ENCODE data around the gene VWC2. TPM values are rescaled to one million over a fixed set of nuclear protein-coding genes. Genes with fewer than 3 reads are reported as not detected.

The VWC2 gene
- total and polyA plus RNA-seq, 2 experiments from 2014 or later, result 0.67 to 0.98 TPM

GRCh38 chr7:49781996-49782395, 8.6 kb downstream of the VWC2 start:
- H3K4me3 ChIP-seq, result no peak overlapping the region
- no peak overlapping the region for H3K27ac ChIP-seq
- no peaks in the 10 kb centered on the region for H3K27me3 ChIP-seq
- H3K36me3 ChIP-seq, result no peaks in the 10 kb centered on the region
- TF ChIP-seq CTCF (IDR thresholded peaks at IDR 0.05; ENCODE audit: low read depth, low read length), result no peak
- no peaks in the 10 kb centered on the region for H3K9me3 ChIP-seq (ENCODE audit: low read depth)
- no peak for DNase-seq (ENCODE audit: low read depth in 1 of 2, low spot score in 1 of 2)
- peaks cover 11% of the 10 kb centered on the region for H3K4me1 ChIP-seq (ENCODE audit: low read depth)

- Histone ChIP-seq H3K27ac (no peak overlapping the region), H3K9me3 (ENCODE audit: low read depth) (no peaks in the 10 kb centered on the region), H3K27me3 (no peaks in the 10 kb centered on the region), H3K4me1 (ENCODE audit: low read depth) (no peaks in the 10 kb centered on the region), H3K36me3 (no peaks in the 10 kb centered on the region), H3K4me3 (no peak overlapping the region)
- no peak for DNase-seq (ENCODE audit: low read depth in 1 of 2, low spot score in 1 of 2)
- no peak for TF ChIP-seq CTCF (IDR thresholded peaks at IDR 0.05; ENCODE audit: low read depth, low read length)
Measured at GRCh38 chr7:49783446-49783845, 10.0 kb downstream of the VWC2 start.

- Histone ChIP-seq H3K36me3 (no peaks in the 10 kb centered on the region), H3K4me3 (no peak overlapping the region), H3K27me3 (no peaks in the 10 kb centered on the region), H3K9me3 (ENCODE audit: low read depth) (no peaks in the 10 kb centered on the region), H3K27ac (no peak overlapping the region), H3K4me1 (ENCODE audit: low read depth) (no peaks in the 10 kb centered on the region)
- TF ChIP-seq CTCF (IDR thresholded peaks at IDR 0.05; ENCODE audit: low read depth, low read length), result no peak
- DNase-seq (ENCODE audit: low read depth in 1 of 2, low spot score in 1 of 2), result no peak
Measured at GRCh38 chr7:49787980-49788379, 14.5 kb downstream of the VWC2 start.

GRCh38 chr7:49788455-49789059, 15.1 kb downstream of the VWC2 start:
- H3K4me1 ChIP-seq (ENCODE audit: low read depth), result no peaks in the 10 kb centered on the region
- H3K27ac ChIP-seq, result no peak overlapping the region
- DNase-seq (ENCODE audit: low read depth in 1 of 2, low spot score in 1 of 2), result no peak
- no peak overlapping the region for H3K4me3 ChIP-seq
- no peaks in the 10 kb centered on the region for H3K27me3 ChIP-seq
- no peak for TF ChIP-seq CTCF (IDR thresholded peaks at IDR 0.05; ENCODE audit: low read depth, low read length)
- H3K9me3 ChIP-seq (ENCODE audit: low read depth), result no peaks in the 10 kb centered on the region
- H3K36me3 ChIP-seq, result no peaks in the 10 kb centered on the region

- no peak for TF ChIP-seq CTCF (IDR thresholded peaks at IDR 0.05; ENCODE audit: low read depth, low read length)
- no peak for DNase-seq (ENCODE audit: low read depth in 1 of 2, low spot score in 1 of 2)
- H3K27ac ChIP-seq, result no peak overlapping the region
Measured at GRCh38 chr7:49789736-49790135, 16.3 kb downstream of the VWC2 start.

More at GRCh38 chr7:49789736-49790135, 16.3 kb downstream of the VWC2 start:
- no peaks in the 10 kb centered on the region for H3K4me1 ChIP-seq (ENCODE audit: low read depth)
- no peaks in the 10 kb centered on the region for H3K36me3 ChIP-seq
- H3K4me3 ChIP-seq, result no peak overlapping the region
- no peaks in the 10 kb centered on the region for H3K27me3 ChIP-seq
- no peaks in the 10 kb centered on the region for H3K9me3 ChIP-seq (ENCODE audit: low read depth)

All from cardiac muscle cell (in vitro differentiated cells and primary cell).